Thoracic aorta (tissue), 2 donors: ENCODE data around the gene UTP3. TPM values are rescaled to one million over a fixed set of nuclear protein-coding genes. Genes with fewer than 3 reads are reported as not detected.

ENCODE experiments used
- ATAC-seq: fragments of 150-250 bp; one replicate; pipeline ENCODE4 v1.8.0; 2017; ENCODE audit warnings: low read depth; ENCODE audit not compliant: insufficient number of reproducible peaks, low FRiP score
- DNase-seq: peaks from one replicate; pipeline ENCODE4 v3.0.0-alpha.2; 2020; ENCODE audit warnings: low spot score
- H3K27ac ChIP-seq, 2 donors: fragments of 200-600 bp; sonication (generic); 1 replicate in 1 of 2; 2 replicates in 1 of 2; pipeline ENCODE4 v1.5.1; 2016; ENCODE audit warnings: mild to moderate bottlenecking in 2 of 2, moderate library complexity in 2 of 2
- H3K27me3 ChIP-seq: fragments of 200-600 bp; sonication (generic); replicated peaks from 2 replicates; pipeline ENCODE4 v1.6.0; 2016; ENCODE audit warnings: mild to moderate bottlenecking; ENCODE audit not compliant: insufficient read depth
- H3K36me3 ChIP-seq: fragments of 200-600 bp; sonication (generic); one replicate; pipeline ENCODE4 v1.5.1; 2016
- H3K4me1 ChIP-seq, 2 donors: fragments of 200-600 bp; sonication (generic); 1 replicate in 1 of 2; 2 replicates in 1 of 2; pipeline versions ENCODE4 v1.5.1 to v1.6.0; 2016; ENCODE audit warnings: low read depth in 2 of 2, mild to moderate bottlenecking in 1 of 2; ENCODE audit not compliant: control insufficient read depth in 1 of 2
- H3K4me3 ChIP-seq: fragments of 200-600 bp; sonication (generic); 2 replicates; pipeline ENCODE4 v1.5.1; 2016; ENCODE audit warnings: mild to moderate bottlenecking
- H3K9me3 ChIP-seq: fragments of 200-600 bp; sonication (generic); 2 replicates; pipeline ENCODE4 v1.5.1; 2016
- total RNA-seq, 2 donors: library from RNA; depleted of rRNA; stranded (reverse); fragments of >200 nt; gene quantifications; one replicate each; pipeline versions ENCODE4 v1.1.0 to v1.2.3, GENCODE V29; 2016
- TF ChIP-seq, protein P1 (sequence below): fragments of 200-600 bp; sonication (generic); IDR thresholded peaks from one replicate; pipeline ENCODE4 v1.5.1; 2019; ENCODE audit warnings: antibody characterized with exemption

UTP3 gene
- total RNA-seq, 2 donors from 2014 or later, result 15.2 to 32.6 TPM

DNA sequence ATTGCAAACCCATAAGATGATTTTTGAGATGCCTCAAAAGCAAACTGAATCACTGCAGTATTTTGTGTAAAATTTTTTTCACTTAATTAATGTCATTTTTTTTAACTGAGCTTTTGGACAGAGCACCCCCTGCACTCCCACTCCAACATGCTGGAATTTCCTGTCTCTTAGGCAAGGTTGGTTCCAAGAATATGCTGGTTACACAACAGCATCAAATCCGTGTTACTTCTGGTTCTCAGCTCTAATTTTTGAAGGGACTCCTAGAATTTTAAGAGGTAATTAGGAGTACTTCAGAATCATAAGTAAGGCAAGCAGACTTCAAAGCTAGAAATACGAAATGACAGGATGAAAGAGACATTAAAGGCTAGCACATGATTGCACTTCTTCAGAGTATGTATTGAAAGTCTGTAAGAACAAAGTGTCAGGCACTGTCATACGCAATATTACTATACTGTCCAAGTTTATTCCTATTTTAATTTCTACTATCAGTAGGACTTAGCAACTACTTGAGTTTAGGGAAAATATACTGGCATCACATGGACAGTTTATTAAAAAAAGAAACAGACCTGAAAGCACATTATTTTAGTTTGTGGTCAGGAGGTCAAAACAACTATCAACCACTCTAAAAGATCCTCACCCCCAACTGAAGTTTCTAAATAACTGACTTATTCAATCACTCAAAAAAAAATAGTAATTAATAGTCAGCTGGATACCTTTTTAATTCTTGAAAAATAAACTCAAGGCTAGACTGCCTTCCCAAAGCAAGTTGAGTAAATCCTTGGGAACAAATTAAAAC is 20.4 kb upstream of the UTP3 start:
- H3K4me1 ChIP-seq, result peaks cover 0 to 4% of the 10 kb centered on the region in 2 donors
- peak overlapping the region in 1 of 2 donors; percentile 22 for H3K27ac ChIP-seq

DNA sequence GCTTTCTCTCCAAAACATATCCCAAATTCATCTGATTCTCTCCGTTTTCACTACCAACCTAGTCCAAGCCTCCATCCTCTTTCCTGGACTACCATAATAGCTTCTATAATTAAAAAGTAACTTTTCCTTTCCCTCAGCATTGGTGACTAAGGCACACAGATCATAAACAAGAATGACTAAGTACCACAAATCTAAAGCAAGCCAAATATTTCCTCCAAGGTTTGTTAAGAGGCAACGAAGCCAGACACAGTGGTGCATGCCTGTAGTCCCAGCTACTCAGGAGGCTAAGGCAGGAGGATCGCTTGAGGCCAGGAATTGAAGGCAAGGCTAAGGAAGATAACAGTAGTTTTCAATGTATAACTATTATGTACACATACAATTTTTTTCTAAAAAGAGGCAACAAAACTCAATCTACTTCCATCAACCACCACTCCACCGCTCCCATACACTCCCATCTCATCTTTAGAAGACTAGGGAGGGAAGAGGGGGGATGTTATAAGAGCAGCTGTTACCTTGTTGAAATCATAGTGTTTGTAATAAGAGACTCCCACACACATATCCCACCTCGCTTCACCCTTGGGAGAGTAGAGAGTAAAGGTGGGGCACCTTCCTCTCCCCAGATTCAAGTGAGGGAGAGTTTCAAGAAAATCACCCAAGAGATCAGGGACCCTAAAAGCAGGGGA is 17.9 kb upstream of the UTP3 start:
- Histone ChIP-seq H3K9me3 (no peaks in the 10 kb centered on the region), H3K36me3 (no peaks in the 10 kb centered on the region), H3K27ac (no peak overlapping the region), H3K4me3 (no peak overlapping the region), H3K27me3 (no peaks in the 10 kb centered on the region), H3K4me1 (peaks cover 0 to 4% of the 10 kb centered on the region in 2 donors)
- no peak for DNase-seq
- ATAC-seq, result no peak
- TF ChIP-seq, protein P1, sequence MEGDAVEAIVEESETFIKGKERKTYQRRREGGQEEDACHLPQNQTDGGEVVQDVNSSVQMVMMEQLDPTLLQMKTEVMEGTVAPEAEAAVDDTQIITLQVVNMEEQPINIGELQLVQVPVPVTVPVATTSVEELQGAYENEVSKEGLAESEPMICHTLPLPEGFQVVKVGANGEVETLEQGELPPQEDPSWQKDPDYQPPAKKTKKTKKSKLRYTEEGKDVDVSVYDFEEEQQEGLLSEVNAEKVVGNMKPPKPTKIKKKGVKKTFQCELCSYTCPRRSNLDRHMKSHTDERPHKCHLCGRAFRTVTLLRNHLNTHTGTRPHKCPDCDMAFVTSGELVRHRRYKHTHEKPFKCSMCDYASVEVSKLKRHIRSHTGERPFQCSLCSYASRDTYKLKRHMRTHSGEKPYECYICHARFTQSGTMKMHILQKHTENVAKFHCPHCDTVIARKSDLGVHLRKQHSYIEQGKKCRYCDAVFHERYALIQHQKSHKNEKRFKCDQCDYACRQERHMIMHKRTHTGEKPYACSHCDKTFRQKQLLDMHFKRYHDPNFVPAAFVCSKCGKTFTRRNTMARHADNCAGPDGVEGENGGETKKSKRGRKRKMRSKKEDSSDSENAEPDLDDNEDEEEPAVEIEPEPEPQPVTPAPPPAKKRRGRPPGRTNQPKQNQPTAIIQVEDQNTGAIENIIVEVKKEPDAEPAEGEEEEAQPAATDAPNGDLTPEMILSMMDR, result no peak

More for the DNA sequence above, 20.4 kb upstream of the UTP3 start:
- Histone ChIP-seq H3K27me3 (no peaks in the 10 kb centered on the region), H3K36me3 (no peaks in the 10 kb centered on the region), H3K4me3 (no peak overlapping the region), H3K9me3 (no peaks in the 10 kb centered on the region)
- ATAC-seq, result no peak
- TF ChIP-seq, protein P1, result no peak
- DNase-seq, result no peak

DNA sequence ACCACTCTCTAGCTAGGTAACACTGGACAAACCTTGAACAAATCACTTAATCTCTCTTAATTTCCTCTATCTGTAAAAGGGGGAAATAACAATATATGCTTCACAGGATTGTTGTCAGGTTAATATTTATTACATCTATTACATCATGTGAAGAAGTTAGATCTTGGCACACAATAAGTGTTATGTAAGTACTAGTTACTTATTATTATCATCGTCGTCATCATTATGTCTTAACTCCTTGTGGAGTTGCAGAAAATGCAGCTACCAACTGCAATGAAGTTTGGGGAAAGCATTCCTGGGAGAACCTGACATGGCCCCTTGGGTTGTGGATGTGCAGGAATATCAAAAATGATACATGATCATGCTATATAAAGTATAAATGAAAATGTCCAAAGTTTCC is 17.2 kb upstream of the UTP3 start:
- H3K4me1 ChIP-seq, result peaks cover 0 to 4% of the 10 kb centered on the region in 2 donors
- ATAC-seq (no peak), DNase-seq (no peak)
- H3K9me3 ChIP-seq, result no peaks in the 10 kb centered on the region
- H3K36me3 ChIP-seq, result no peaks in the 10 kb centered on the region
- H3K4me3 ChIP-seq, result no peak overlapping the region
- TF ChIP-seq, protein P1, result no peak
- no peaks in the 10 kb centered on the region for H3K27me3 ChIP-seq
- H3K27ac ChIP-seq, result no peak overlapping the region

DNA sequence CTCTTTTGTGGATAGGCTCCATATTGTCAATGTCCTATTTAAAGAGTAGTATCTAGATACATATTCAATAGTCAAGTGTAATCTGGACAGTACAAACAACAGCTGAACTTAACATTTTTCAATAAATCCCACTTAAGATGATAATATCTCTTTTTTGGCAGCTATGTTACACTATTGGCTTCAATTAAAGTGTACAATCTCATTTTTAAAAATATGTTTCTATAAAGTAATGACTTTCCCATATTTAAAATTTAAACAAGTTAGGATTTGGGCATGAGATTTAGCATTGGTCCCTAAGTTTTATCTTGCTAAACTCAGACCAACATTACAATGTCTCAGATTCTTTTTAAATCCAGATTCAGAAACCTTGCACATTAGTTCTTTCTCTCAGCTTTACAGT is 14.1 kb upstream of the UTP3 start:
- DNase-seq (no peak), ATAC-seq (no peak)
- Histone ChIP-seq H3K4me3 (no peak overlapping the region), H3K27ac (no peak overlapping the region), H3K4me1 (no peaks in the 10 kb centered on the region), H3K9me3 (no peaks in the 10 kb centered on the region), H3K36me3 (no peaks in the 10 kb centered on the region), H3K27me3 (no peaks in the 10 kb centered on the region)
- TF ChIP-seq, protein P1, result no peak

DNA sequence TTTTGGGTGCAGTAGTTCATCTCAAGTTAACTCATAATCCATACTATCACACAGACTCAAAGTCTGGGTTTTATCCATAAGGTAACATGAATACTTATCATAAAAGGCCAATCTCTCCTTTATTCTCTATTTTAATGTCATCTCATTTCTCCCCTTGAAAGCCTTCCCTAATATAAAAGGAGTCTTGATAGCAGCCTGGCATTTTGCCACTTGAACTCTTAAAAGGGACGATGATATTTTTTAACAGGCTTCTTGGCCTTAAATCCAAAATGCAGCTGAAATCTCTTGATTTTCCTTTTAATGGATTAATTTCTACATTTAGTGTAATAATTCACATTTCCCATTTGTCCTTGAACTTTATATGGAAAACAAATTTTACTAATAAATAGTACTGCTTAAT is 13.6 kb upstream of the UTP3 start:
- Histone ChIP-seq H3K4me1 (no peaks in the 10 kb centered on the region), H3K9me3 (no peaks in the 10 kb centered on the region), H3K36me3 (no peaks in the 10 kb centered on the region), H3K27me3 (no peaks in the 10 kb centered on the region), H3K4me3 (no peak overlapping the region), H3K27ac (no peak overlapping the region)
- ATAC-seq (no peak), DNase-seq (no peak)
- TF ChIP-seq, protein P1, result no peak
